ENCODE data around the gene NINJ1.

The NINJ1 gene

DNA sequence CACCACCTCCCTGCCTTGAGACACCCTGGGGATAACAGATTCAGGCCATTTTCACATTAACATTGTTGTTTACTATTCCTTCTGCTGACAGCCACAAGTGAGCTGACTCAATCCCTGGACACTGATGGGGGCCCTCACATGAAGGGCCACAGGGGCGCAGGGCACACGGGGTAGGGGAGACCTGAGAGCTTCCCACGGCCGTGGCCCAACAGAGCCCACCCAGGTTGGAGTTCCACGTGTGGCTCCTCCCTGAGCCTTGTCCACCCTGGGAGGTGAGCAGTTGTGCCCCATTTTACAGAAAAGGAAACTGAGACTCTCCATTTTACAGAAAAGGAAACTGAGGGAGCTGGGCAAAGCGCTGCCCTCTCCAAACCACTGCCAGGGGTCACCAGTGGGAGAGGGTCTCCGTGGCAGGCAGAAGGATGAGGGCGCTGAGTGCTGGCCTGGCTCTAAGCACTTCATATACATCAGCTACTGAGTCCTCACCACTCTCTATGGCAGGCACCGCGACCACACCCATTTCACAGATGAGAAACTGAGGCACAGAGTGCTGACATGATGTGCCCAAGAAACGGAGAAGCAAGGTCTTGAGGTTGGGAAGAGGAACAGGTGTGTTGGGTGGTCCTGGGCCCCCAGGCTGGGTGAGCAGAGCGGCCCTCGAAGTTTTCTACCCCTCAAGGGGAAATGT is 2.3 kb downstream of the NINJ1 start:
- no peak for DNase-seq (ENCODE audit: low spot score)
- H3K4me3 ChIP-seq: peak overlapping the region; percentile 83
- peak overlapping the region; percentile 93 to 99 for H3K27ac ChIP-seq
- no peak for TF ChIP-seq CTCF (IDR thresholded peaks at IDR 0.05)

DNA sequence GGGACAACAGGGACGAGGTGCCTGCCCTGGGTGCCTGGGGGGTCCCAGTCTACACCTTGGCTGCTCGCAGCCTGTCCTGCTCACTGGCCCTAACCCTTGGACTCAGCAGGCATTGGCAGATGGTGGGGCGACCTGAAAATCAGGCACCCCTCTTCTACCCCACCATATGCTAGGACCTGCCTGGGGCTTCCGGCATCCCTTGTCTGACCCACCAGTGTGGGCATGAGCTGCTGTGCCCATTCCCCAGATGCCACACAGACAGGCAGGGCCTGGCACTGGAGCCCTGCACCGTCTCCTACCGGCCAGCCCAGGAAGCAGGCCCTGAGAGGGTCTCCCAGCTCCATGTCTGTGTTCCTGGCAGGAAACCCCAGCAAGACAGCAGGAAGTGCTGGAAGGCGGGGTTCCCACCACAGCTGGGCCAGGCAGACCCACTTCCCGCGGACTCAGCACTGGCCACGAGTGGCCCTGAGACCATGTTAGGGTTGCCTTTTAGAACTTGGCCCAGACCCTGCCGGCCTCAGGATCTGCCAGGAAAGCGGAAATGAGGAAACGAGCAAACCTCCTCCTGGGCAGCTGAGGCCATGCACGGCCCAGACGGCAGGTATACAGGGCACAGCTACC is 3.1 kb downstream of the NINJ1 start:
- no peak for TF ChIP-seq CTCF (IDR thresholded peaks at IDR 0.05)
- H3K4me3 ChIP-seq: peak overlapping the region; percentile 83
- no peak for DNase-seq (ENCODE audit: low spot score)
- H3K27ac ChIP-seq: peak overlapping the region; percentile 93 to 99

GRCh38 chr9:93129691-93130500 is 4.2 kb downstream of the NINJ1 start:
- peak; percentile 69 for DNase-seq (ENCODE audit: low spot score)
- TF ChIP-seq CTCF (IDR thresholded peaks at IDR 0.05): no peak
- Histone ChIP-seq H3K4me3 (peak overlapping the region; percentile 83), H3K27ac (peak overlapping the region in 1 of 2 donors; percentile 99)

DNA sequence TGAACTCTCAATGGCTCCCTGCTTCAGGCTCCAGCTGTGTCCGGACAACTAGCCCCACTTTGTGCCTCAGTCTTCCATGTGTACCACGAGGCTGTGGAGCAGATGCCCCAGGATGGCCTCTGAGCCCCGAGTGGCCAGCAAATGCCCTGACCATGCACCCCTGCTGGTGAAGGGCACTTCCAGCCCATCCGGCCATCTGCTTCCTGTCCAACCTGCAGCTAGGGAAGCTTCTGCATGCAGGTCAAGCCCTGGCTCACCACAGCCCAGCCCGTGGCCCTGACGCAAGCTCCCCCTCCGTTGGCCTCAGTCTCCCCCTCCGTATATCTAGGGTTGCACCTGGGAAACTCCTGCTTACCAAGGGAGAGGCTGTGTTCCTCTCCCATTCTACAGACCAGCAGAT is 4.8 kb downstream of the NINJ1 start:
- peak; percentile 74 for DNase-seq (ENCODE audit: low spot score)
- peak overlapping the region in 1 of 2 donors; percentile 99 for H3K27ac ChIP-seq
- peak overlapping the region; percentile 83 for H3K4me3 ChIP-seq
- no peak for TF ChIP-seq CTCF (IDR thresholded peaks at IDR 0.05)

GRCh38 chr9:93128715-93129224 is 5.3 kb downstream of the NINJ1 start:
- Histone ChIP-seq H3K27ac (peak overlapping the region in 1 of 2 donors; percentile 99), H3K4me3 (no peak overlapping the region)
- TF ChIP-seq CTCF (IDR thresholded peaks at IDR 0.05): no peak
- DNase-seq (ENCODE audit: low spot score): no peak

- peak; percentile 73 for DNase-seq (ENCODE audit: low spot score)
- H3K27ac ChIP-seq: peak overlapping the region in 1 of 2 donors; percentile 99
- TF ChIP-seq CTCF (IDR thresholded peaks at IDR 0.05): no peak
Measured at GRCh38 chr9:93128011-93128714, 5.9 kb downstream of the NINJ1 start.

More at GRCh38 chr9:93128011-93128714, 5.9 kb downstream of the NINJ1 start:
- no peak overlapping the region for H3K4me3 ChIP-seq

Measured in coronary artery (tissue), 2 donors.